GM18507 (cell line): ENCODE data around the gene SPDL1.
A peak's percentile ranks its signal among the peaks of the same experiment; 100 is the strongest.
"Not testable (repeated sequence)": the region's sequence is repeated elsewhere in the genome, so short reads cannot be mapped to it uniquely, and the experiment has no call there.

ENCODE experiments used
- DNase-seq: peaks from one replicate; pipeline ENCODE4 v3.0.0; 2011; ENCODE audit warnings: low read depth; ENCODE audit not compliant: insufficient read length; ENCODE audit errors: extremely low spot score
- FAIRE-seq: peaks from 2 replicates; lab custom pipeline; 2011; peaks lifted over from hg19 to GRCh38; lab: Jason Lieb, UNC

The SPDL1 gene

DNA sequence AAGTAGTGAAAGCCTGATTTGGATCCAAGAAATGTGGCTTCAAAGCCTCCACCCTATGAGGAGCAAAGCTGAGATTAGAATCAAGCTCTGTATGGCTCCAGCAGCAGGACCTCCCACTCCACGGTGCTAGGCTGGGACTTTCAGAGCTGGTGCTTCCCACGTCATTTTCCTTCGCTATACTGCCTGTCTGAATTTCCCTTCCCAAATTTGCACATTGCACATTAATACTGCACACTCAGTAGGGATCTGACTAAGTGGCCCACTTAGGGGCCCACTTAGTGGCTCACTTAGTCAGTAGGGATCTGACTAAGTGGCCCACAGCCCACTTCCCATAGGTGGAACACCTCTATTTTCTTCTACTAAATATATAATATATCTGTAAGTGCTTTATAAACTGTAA lies 14.1 kb upstream of the SPDL1 start:
- FAIRE-seq = no peak

DNA sequence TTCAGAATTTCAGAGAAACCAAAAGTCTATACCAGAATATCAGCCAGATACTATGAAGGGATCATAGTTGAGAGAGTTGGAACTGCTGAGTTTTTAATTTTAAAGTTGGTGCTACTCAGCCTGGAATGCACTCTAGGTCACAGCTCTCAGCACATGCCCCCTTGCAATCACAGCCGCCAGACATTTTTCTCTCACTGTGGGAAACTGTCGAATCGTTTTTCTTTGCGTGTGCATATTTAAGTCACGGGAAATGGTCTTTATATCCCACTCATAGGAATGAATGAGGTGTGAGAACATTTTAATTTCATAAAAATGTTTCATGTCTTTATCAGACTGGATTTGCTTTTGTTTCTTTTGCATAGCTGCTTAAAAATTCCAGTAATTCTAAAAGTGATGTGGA lies 12.2 kb upstream of the SPDL1 start:
- FAIRE-seq (no peak), DNase-seq (no peak)

More for the DNA sequence above, 14.1 kb upstream of the SPDL1 start:
- no peak for DNase-seq

DNA sequence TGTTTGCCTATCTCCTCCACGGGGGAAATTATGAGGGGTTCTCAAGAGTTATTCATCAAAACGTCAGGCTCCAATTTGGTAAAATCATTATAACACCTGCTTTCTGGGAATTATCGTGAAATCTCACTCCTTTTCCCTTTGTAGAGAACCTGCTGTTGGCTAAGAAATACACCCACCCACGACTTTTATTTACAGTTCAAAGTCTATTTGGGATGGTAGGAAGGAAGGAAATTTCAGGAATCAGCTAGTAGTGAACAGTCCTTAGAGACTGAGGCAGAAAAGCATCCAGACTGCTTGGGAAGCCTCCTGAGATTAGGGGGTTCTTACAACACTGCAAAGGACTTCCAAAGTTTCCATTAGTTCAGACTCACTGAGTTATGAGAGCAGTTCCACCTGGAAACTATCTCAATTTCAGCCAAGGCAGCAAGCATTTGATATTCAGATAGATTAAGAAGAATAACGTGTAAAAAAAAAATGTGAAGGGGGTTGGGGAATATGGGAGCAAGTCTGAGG lies 9.4 kb upstream of the SPDL1 start:
- FAIRE-seq (no peak), DNase-seq (no peak)

DNA sequence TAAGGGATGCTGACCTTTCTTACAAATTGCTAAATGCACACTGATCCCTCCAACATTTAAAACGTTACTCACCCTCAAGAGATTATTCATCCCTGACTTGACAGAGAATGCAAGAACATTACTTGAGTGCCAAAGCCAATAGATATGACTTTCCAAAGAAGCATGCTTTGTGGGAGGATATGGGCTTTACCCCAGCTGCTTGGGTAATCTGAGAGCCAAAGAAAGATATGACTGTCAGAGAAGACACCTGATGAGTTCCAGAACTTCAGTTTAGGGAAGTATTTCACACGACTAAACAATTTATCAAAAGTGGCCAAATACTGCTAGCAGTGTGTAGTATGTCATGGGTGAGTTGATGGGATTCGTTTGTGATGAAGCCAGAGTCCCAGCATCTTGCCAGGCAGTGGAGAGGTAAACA lies 7.4 kb upstream of the SPDL1 start:
- FAIRE-seq = no peak
- DNase-seq = no peak

DNA sequence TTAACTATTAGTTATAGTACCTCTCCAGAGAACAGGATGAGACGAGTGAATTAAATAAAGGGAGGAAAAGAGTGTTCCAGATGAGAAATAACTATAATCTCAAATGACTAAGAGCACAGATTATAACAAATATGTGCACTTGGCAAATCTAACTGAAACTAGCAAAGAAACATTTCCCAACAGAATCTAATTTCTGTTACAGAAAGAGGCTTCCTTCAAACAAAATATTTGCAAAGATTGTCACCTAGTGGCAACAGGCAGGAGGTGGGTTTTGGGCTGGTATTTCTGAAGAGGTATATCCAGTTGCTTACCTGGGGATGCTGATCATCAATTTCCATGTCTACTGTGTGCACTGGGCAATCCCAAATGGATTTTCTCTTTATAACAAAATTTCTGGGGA lies 5.6 kb upstream of the SPDL1 start:
- peak; percentile 66 for FAIRE-seq
- DNase-seq = no peak

DNA sequence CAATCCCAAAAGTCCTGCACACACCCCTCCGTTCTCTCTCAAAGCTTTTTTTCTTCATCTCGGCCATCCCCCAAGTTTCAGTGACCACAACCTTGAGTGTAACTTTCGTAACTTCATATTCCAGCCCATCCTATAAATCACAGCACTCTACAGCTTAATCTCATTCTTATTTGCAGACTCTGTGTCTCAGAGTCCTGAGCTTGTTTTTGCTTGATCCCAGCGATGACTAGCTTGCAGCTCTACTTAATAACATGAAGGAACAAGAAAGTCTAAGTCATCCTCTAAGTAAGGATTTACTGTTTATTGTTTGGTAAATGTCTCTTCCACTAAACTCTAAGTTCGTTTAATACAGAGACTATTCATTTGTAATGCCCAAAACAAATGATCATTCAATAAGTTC lies 2.6 kb upstream of the SPDL1 start:
- FAIRE-seq (no peak), DNase-seq (no peak)

DNA sequence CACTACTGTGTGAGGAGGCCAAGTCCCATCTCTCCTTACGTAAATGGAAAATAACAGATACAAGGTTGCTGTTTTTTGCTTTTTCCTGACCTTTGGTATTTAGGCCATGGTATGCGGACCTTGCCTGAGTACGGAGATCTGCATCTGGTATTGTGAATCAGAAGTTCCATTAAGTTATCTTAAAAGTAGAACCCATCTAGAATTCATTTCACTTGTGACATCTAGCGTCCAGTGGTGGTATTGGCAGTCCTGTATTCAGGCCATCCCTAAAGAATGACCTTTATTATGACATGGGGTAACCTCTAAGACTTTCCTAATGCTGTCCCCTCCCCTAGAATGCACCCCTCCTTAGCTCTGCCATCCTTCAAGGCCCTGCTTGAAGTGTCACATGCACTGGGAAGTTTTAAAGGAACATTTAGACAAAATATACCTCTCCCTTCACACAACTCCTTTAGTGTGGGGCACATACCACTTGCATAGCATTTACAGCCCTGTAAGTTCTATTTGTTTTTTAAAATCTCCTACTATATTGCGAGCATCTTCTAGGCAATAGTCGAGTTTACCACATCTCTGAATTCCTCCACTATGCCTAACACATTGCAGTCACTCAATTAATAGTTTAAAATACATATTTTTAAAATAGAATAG lies 1.9 kb upstream of the SPDL1 start:
- DNase-seq (peak; percentile 14), FAIRE-seq (peak; percentile 76)

DNA sequence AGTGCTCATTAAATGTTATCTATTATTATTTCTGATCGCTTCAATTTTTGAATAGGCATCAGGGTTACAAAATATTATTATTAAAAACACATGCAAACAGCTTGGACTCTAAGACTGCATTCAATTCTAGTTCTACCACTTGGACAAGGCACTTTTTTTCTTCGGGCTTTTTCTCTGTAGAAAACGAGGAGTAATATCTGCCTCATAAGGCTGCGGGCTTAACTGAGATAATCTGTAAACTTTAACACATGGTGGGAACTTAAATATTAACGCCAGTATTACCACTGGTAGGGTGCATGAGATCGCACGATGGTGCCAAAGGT lies 511 bp upstream of the SPDL1 start:
- no peak for DNase-seq
- no peak for FAIRE-seq

DNA sequence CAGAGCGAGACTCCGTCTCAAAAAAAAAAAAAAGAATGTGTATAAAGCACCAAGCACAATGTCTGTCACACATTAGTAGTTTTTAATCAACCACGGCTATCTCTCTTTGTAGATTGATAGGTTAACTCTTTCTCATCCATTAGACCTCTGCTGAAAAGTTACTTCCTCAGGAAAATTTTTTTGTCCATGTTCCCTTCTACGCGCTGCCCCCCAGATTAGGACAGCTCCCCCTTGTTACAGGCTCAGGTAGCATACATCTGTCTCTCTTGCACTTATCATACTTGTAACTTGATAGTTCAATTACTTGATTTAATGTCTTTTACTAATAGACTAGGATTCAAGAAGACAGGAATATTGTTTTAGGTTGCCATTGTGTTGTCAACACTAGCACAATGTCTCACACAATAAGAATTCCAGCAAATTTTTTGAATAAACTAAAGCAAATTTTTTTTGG lies 1.5 kb downstream of the SPDL1 start:
- FAIRE-seq = no peak
- no peak for DNase-seq

DNA sequence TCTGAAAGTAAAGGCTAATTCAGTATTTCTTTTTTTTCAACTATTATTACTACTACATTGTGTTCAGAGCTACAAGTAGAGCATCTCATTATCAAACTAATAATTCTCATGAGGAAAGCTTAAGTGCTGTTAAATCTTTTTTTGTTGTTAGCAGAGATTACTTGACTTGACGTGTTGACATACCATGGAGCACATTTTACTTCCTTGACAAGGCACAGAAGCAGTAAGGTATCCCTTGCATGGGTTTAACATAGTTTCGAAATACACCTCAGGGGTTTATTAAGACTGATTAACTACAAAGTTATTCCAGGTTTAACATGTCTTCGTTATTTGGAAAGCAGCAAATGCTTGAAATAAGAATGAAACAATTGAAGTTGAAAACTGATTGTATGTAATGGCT lies 7.0 kb downstream of the SPDL1 start:
- FAIRE-seq (peak; percentile 5), DNase-seq (no peak)

DNA sequence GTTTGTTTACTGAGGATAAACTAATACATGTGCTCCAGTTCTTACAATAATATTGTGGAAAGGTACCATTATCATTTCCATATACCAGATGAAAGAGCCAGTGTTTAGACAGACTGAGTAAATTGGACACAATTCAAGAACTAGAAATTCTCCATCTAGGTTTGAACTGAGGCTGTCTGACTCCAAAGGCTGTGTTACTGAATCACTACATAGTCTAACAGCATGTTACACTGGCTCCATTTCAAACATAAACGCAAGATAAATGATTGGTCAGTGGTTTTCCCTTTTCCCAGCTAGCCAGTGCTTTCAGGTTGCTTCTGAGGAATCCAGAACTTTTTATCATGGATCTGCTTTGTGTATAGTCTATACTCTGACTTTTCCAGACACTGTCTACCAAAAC lies 8.1 kb downstream of the SPDL1 start:
- DNase-seq (no peak), FAIRE-seq (peak; percentile 12)

DNA sequence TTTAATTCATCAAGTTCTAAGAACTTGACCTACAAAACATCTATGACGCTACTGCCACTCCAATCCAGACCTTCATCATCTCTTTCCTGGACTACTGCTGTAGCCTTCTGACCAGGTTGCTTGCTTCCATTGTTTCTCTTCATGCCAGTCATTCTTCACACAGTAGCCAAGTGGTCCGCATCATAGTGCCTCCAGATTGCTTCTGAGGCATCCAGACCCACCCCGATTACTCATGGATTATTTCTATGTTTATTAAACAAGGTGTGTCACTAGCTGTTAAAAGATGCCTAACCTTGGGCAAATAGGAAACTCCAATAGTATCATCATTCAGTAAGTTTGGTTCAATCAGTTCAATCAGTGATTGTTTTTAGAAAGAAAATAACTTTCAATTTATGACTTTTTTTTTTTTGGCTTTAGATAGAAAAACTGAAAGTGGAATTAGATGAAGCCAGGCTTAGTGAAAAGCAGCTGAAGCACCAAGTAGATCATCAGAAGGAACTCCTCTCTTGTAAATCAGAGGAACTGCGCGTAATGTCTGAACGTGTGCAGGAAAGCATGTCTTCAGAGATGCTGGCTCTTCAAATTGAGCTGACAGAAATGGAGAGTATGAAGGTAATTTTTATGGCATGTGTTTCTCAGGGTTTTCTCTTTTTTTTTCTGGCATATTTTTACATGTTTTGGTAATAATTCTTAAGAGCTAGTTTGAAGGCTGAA lies 9.5 kb downstream of the SPDL1 start:
- DNase-seq (no peak), FAIRE-seq (no peak)

DNA sequence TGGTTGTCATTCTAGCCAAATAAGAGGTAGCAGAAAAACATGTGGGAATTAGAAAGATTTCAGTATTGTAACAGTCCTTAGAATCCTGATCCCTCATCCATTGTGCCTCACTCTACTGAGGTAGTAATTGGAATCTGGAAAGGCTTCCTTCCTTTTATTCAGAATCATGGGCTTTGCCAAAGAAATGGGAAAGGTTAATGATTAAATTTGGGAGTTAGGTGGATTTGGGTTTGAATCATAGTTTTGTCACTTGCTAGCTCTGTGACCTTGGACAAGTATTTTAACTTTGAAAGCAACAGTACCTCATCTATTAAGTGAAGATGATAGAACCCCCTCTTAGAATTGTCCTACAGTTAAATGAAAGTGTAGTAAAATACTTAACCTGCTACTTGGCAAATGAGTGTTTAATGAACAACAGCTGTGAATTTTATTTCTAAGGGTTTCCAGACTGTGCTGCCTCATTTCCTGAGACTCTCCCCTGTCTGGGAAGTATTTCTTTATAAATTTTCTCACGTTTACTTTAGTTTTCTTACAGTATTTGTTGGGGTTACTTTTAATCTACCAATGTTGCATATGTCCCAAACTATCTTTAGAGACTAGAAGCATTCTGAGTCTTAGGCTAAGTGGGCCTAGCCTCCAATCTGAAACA lies 11.7 kb downstream of the SPDL1 start:
- FAIRE-seq = no peak
- no peak for DNase-seq

DNA sequence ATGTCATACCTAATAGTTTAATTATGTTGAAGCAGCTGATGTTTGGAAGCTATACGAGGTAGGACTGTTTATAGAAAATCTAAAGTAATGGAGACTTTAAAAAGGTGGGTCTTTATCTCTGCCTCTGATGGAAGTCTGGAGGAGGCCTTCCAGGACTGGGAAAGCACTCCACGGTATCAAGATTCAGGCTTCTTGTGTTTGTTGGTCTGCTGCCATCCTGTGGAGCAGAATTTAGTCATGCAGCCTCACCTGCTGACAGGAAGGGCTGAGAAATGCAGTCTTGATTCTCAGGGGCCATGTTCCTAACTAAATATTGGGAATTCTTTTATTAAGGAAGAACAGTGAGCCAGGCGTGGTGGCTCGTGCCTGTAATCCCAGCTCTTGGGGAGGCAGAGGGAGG lies 15.9 kb downstream of the SPDL1 start:
- DNase-seq (no peak), FAIRE-seq (no peak)

DNA sequence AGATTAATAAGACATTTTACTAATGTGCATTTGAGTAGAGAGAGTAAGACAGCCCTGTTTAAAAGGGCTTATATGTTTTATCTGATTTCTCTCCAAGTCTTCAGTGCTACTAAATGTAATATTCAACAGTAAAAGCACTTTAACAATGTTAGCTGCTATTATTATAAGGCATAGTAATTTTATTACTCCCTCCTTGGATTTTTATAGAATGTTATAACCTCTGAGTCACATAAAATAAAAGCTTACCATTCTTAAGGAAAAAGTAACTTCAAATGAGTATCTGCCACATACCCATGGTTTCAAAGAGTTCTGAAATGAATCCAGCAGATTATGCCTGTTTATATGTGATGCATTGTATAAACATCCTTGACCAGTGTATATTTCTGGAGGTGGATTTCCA lies 19.0 kb downstream of the SPDL1 start:
- no peak for DNase-seq
- FAIRE-seq = no peak

DNA sequence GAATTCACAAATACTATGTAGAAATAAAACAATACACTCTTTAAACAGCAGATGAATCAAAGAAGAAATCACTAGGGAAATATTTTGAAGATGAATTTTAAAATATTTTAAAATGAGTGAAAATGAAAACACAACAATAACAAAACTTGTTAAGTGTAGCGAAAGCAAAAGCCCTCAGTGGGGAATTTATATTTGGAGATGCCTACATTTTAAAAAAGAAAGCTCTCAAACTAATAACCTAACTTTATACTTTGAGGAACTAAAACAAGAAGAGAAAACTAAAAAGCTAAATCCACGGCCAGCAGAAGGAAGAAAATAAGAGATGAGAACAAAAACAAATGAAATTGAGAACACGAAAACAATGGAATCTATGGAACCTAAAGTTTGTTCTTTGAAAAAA lies 22.7 kb downstream of the SPDL1 start:
- DNase-seq (no peak), FAIRE-seq (no peak)

DNA sequence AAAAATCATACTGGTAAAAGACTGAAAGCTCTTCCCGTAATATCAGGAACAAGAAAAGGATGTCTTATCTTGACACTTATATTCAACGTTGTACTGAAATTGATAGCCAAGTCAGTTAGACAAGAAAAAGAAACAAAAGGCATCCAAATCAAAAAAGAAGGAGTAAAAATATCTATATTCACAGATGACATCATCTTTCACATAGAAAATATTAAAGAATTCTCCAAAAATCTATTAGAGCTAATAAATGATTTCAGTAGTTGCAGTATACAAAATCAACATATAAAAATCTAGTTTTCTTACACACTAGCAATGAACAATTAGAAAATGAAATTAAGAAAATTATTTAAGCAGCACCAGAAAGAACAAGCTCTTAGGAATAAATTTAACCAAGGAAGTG lies 24.3 kb downstream of the SPDL1 start:
- FAIRE-seq = no peak
- no peak for DNase-seq

DNA sequence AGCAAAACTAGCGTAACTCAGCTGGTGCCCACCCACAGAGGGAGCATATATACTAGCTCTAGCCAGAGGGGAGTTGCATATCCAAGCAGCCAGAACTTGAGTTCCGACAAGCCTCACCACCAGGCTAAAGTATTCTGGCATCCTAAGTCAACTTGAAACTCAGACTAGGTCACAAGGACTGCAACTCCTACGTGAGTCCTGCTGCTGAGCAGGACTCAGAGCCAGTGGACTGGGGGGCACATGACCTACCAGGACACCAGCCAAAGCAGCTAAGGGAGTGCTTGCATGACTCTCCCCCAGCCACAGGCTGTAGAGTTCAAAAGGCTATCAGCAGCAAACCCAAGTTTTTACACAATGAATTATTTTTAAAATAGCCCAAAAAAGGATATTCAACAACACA lies 26.1 kb downstream of the SPDL1 start:
- DNase-seq (no peak), FAIRE-seq (no peak)

DNA sequence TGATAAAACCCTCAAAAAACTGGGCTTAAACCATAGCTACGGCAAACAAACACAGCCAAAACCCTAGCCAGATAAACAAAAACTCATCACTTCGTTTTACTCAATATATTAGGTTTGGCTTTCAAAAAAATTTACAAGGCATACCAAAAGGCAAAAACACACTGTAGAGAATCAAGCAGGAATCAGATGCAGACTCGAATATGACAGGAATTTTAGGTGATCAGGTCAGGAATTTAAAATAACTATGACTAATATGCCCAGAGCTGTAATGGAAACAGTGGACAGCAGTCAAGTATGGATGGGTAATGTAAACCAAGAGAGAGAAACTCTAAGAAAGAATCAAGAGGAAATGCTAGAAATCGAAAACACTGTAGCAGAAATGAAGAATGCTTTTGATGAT lies 27.0 kb downstream of the SPDL1 start:
- FAIRE-seq (no peak), DNase-seq (no peak)

DNA sequence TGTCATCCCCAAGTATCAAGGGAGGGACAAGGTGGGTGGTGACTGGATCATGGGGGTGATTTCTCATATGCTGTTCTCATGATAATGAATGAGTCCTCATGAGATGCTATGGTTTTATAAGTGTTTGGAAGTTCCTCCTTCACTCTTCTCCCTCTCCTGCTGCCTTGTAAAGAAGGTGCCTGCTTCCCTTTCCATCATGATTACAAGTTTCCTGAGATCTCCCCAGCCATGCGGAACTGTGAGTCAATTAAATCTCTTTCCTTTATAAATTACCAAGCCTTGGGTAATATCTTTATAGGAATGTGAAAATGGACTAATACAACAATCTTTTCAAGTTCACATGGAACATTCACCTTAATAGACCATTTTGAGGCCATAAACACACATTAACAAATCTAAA lies 32.0 kb downstream of the SPDL1 start:
- DNase-seq = no peak
- FAIRE-seq = no peak

DNA sequence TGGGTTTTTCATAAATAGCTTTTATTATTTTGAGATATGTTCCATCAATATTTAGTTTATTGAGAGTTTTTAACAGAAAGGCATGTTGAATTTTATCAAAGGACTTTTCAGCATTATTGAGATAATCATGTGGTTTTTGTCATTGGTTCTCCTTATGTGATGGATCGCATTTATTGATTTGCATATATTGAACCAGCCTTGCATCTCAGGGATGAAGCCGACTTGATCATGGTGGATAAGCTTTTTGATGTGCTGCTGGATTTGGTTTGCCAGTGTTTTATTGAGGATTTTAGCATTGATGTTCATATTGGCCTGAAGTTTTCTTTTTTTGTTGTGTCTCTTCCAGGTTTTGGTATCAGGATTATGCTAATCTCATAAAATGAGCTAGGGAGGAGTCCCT lies 40.7 kb downstream of the SPDL1 start:
- not testable (repeated sequence) for FAIRE-seq, DNase-seq
